Hematopoietic multipotent progenitor cell treated with erythropoietin and hydrocortisone succinate and interleukin-3 and kit ligand, for 8 days (in vitro differentiated cells): ENCODE results near the gene LARP1.
"Not testable (repeated sequence)": the region's sequence is repeated elsewhere in the genome, so short reads cannot be mapped to it uniquely, and the experiment has no call there.

Experiments
- DNase-seq: peaks from one replicate; pipeline ENCODE4 v3.0.0-alpha.2; 2015

The LARP1 gene

DNA sequence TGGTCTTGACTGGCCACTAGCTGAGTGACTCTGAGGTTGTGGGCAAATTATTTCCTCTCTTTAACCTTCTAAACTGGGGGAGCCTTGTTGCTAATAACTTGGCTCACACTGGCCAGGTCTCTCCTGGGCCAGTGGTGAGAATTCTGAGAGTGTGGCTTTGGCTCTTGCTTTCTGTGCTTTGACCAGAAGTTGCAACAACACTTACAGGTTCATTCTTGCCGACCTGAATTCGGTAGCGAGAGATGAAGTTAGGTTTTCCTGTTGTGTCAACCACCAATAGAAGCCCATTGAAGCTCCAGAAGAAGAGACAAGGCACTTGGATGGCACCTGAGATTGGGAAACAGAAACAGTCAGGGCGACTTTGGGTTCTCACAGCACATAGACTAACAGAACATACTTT lies 75.4 kb downstream of the LARP1 start:
- DNase-seq = no peak

- DNase-seq = no peak
Measured at GRCh38 chr5:154831451-154831850, 76.3 kb downstream of the LARP1 start.

GRCh38 chr5:154832804-154833203 lies 77.6 kb downstream of the LARP1 start:
- not testable (repeated sequence) for DNase-seq

GRCh38 chr5:154834053-154834452 lies 78.9 kb downstream of the LARP1 start:
- DNase-seq = peak; percentile 16

DNA sequence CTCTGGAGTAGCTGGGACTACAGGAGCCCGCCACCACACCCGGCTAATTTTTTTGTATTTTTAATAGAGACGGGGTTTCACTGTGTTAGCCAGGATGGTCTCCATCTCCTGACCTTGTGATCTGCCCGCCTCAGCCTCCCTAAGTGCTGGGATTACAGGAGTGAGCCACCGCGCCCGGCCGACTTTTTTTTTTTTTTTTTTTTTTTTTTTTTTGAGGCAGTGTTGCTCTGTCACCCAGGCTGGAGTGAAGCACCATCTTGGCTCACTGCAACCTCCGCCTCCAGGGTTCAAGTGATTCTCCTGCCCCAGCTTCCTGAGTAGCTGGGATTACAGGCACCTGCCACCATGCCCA lies 80.5 kb downstream of the LARP1 start:
- not testable (repeated sequence) for DNase-seq

GRCh38 chr5:154836225-154836624 lies 81.0 kb downstream of the LARP1 start:
- no peak for DNase-seq

DNA sequence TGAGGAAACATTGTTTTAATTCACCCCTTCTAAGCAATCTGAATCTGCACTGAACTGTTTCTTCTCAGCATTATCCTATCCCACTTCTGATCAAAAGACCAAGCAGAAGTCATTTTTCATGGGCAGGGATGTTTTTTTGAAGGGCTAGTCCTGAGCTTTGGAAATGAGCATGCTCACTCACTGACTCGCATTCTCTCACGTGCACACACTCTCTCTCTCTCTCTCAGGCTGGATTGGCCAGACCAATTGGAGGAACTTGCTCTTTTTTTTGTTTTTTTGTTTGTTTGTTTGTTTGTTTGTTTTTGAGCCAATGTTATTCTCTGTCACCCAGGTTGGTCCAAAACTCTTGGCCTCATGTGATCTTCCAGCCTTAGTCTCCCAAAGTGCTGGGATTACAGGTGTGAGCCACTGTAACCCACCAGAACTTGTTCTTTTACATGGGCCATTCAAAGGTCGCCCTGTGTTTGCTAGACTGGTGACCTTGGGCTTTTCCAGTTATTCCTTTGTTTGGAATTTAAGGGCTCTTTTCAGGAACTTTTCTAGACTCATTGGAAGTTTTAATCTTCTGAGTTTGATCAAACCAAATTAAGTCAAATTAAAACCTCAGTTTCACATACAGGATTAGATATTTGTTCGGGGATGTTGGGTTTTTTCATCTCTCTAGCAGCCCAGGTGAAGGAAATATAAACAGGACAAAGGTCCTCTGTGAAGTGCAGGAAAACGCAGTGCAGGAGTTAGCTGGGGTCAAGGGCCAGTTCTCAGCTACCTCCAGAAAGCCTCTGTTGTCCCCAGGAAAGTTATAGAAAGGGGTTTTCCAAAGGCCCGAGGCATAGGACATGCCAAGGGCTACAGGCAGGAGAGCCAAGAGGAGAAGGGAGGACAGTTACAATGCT lies 82.1 kb downstream of the LARP1 start:
- no peak for DNase-seq

- peak; percentile 98 for DNase-seq
Measured at GRCh38 chr5:154840435-154841272, 85.5 kb downstream of the LARP1 start.

- no peak for DNase-seq
Measured at GRCh38 chr5:154841273-154841661, 86.1 kb downstream of the LARP1 start.

- no peak for DNase-seq
Measured at GRCh38 chr5:154842689-154843530, 87.7 kb downstream of the LARP1 start.

DNA sequence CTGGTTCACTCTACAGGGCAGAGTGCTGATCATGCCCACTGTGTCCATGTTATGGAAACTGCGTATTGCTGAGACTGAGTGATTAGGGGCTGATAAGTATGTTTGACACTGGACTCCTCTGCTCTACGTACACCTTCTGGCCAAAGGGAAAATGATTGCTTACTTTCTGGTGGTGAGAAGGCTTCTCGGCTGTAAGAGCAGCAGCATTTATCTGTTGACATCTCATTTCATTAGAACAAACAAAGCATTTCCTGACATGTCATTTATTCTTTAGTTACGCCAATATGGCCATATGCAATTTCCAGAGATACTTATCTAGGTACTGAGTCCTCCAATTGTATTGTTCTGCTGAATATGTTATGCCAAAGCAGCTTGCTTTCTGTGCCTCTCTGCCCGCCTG lies 89.6 kb downstream of the LARP1 start:
- DNase-seq = peak; percentile 11

DNA sequence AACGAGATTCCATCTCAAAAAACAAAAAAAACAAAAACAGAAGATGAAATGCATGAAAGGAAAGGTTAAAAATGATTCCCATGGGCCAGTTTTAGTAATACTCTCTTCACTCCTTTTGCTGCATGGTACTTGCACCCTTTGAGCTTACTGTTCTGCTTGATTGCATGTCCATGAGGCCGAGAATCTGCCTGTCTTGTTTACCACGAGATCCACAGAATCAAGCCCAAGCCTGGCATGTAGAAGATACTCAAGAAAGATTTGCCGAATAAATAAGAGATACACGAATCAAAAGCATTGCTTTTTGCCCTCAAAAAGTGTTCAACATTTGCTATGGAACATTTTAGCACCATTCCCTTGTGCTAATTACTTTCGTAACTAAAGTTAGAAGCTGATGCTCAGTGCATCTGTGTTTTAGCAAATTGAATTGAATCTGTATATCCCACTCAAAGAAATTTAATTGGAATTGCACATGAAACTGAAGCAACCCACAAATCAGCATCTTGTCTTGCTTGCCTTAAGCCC lies 94.1 kb downstream of the LARP1 start:
- DNase-seq = no peak

DNA sequence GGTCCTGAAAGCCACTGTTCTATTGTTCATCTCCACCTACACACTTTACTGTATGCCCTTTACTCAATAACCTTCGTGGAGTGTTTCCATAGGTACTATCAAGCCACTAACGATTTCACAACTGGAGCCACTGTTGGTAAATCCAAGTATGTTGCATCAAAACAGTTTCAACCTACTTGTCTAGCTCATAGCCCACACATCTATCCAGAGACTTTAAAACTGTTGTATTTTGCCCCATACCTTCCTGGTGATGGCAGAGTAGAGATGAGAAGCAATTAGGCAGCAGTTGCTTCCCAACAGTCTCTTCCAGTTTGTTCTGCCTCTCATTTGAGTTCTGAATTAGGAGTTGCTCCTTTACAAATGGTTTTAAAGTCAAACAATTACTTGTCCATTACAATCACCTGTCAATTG lies 94.6 kb downstream of the LARP1 start:
- DNase-seq = peak; percentile 16

DNA sequence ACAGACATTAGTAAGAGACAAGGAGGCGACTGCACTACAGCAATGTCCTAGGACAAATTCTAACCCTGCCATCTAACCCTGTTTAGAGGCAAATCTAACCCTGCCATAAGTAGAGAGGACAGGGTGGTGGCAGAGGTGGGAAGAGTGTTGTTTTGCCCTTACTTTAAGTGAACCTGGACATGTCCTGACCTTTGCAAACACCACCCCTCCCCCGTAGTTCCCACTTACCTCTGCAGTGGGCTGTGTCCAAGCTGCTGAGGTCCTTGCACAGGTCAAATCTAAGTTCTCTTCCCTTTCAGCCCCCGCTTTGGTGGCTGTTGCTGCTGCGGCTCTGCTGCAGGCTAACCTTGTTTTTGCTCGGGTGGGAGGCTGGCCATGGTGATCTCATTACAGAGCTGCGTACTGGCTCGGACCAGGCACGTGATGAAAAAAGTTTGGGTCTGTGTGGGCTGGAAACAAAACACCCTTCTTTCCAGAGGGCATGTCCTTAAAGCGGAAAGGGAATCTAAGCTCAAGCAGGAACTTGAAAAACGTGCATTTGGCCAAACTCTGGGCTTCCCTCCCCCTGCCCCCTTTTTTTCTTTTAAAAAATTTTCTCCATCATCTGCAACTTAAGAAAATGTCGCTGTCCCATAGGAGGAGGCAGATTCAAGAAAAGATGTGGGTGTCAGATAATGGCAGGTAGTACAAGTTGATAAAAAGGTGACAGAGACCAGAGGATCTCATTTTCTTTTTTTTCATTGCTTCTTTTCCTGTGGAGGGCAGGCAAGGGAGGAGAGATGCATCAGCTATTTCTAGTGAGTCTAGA lies 95.3 kb downstream of the LARP1 start, which contains the start of gene FAXDC2:
Gene FAXDC2 (minus strand): TSS at position 349 of the 808 bp plus-strand sequence. CDS start 12,425 bp downstream, outside the sequence.
- peak; percentile 58 for DNase-seq

GRCh38 chr5:154851351-154851750 lies 96.2 kb downstream of the LARP1 start:
- no peak for DNase-seq

DNA sequence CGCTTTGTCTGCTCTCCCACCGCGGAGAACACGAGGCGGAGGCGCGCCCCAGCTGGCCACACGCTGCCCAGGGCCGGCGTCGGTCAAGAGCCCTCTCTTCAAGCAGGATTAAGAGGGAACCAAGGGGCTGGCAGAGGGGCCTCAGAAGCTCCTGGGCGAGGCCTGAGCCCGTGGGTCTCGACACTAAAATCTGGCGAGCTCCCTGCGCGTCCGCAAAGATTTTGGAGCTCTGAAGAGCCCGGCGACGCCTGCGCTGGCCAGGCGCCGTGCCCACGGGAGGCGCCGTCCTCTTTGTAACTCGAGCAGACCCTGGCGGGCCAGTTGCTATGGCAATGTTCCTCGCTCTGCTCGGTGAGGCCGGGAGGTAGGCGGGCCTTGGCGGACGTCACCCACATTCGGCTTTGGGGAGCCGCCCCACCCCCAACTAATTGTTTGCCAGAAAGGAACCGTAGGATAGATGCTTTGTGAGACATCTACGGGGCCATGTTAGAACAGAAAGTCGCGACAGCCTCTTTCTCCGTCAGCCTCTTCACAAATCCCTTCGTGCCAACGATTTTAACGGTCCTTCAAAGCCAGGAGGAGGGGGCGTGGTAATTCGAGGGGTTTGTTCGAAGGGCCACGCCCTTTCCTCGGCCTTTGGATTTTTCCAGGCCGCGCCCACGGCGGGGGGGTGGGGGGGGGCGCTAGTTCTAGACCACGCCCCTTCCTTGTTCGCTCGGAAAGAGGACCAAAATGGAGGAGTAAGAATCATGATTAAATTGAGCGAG lies 102.5 kb downstream of the LARP1 start:
- peak; percentile 94 for DNase-seq

GRCh38 chr5:154858297-154858971 lies 103.3 kb downstream of the LARP1 start, which contains the start of gene CNOT8:
TSS of gene CNOT8 (plus strand) at chr5:154858627. CDS start at chr5:154863279, 4,652 bp downstream.
- peak; percentile 96 for DNase-seq

DNA sequence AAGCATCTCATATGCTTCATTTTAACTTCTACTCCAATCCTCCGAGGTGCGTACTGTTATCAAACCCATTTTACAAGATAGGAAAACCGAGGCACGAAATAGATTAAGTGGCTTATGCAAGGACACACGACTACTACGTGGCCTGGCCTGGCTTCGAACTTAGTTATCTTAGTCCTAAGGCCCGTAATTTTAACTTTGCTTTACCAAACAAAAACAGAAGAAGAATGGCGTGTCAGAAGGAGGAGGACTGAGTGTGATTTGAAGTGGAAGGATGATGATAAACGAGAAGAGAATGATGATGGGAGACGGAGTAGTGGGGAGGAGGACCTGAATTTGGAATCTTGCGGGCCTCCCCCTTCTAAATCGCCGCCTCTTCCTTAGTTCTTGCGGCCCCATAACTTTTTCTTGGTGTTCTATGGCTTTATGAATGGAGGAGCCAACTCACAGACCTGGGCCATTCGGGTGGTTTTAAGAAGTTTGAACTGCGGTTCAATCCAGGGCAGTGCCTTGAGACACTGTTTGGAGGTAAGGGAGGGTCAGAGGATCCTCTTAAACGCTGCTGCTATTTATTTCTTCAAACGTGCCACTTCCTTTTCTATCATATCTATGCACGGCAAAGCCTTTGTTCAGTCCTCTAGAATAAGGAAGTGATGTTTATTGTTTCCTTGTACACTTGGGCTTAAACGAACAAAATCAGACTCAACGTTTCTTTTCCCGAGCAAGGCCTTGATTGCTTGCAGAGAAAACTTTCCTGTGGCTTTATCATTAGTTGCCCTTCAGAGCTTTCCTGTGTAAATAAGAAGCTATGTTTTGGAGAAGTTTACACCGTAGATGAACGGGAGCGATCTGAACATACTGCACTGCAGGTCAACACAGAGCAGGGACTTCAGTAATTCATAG lies 104.0 kb downstream of the LARP1 start:
- peak; percentile 40 for DNase-seq

DNA sequence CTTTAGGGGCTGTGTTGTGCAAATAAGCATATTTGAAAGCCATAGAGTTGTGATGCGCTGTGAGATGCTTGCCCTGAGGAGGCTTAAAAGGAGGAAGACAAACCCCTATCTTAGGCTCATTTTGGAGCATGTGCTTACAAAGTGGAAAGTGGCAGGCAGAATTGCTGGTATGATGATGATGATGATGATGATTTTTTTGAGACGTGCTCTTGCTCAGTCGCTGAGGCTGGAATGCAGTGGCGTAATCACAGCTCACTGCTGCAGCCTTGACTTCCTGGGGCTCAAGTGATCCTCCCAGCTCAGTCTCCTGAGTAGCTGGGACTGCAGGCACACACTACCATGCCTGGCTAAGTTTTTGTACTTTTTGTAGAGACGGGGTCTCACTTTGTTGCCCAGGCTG lies 104.9 kb downstream of the LARP1 start:
- no peak for DNase-seq
